BLaER1 treated with 17β-estradiol and CSF1 and Interleukin-3, amounts not matched to agents 10 nM and 100 nM (cell line): ENCODE results near the gene KLF6.

Experiments used
- H3K27ac ChIP-seq, 11 experiments: shearing (Covaris generic); formaldehyde crosslinking; 2 replicates each; pipeline ENCODE4 v1.8.1; 2022
- H3K27me3 ChIP-seq, 11 experiments: shearing (Covaris generic); formaldehyde crosslinking; 2 replicates each; pipeline ENCODE4 v1.8.1; 2022
- H3K36me3 ChIP-seq, 11 experiments: shearing (Covaris generic); formaldehyde crosslinking; 2 replicates each; pipeline ENCODE4 v1.8.1; 2022
- H3K4me1 ChIP-seq, 10 experiments: shearing (Covaris generic); formaldehyde crosslinking; 2 replicates each; pipeline ENCODE4 v1.8.1; 2022
- H3K4me2 ChIP-seq, 11 experiments: shearing (Covaris generic); formaldehyde crosslinking; 2 replicates each; pipeline ENCODE4 v1.8.1; 2022
- H3K4me3 ChIP-seq, 10 experiments: shearing (Covaris generic); formaldehyde crosslinking; 2 replicates each; pipeline ENCODE4 v1.8.1; 2022
- H3K9ac ChIP-seq, 11 experiments: shearing (Covaris generic); formaldehyde crosslinking; 2 replicates each; pipeline ENCODE4 v1.8.1; 2022
- H3K9me3 ChIP-seq, 11 experiments: shearing (Covaris generic); formaldehyde crosslinking; replicated peaks in 1 of 11; 2 replicates each; pipeline ENCODE4 v1.8.1; 2022
- H4K20me1 ChIP-seq, 11 experiments: shearing (Covaris generic); formaldehyde crosslinking; 2 replicates each; pipeline ENCODE4 v1.8.1; 2022
- Cebpa-rat ChIP-seq, 11 experiments: shearing (Covaris generic); IDR thresholded peaks; 2 replicates each; pipeline ENCODE4 v1.8.1; 2022

The KLF6 gene

GRCh38 chr10:3784510-3785250 lies at the start of gene KLF6:
TSS of gene KLF6 (minus strand) at chr10:3785209. CDS start at chr10:3785014, 195 bp downstream.
- H3K27me3 ChIP-seq = no peaks in the 10 kb centered on the region
- H3K4me2 ChIP-seq = peak within 1 kb of the TSS; percentile 86 to 99 (median 92)
- H4K20me1 ChIP-seq = peaks cover 31 to 53% (median 51%) of the 10 kb centered on the region in 11 experiments
- peaks cover 27 to 52% (median 31%) of the 10 kb centered on the region in 11 experiments for H3K36me3 ChIP-seq
- TF ChIP-seq Cebpa-rat (IDR thresholded peaks at IDR 0.05) = no peak
- H3K9me3 ChIP-seq = peaks cover 12 to 18% (median 13%) of the 10 kb centered on the region in 11 experiments
- H3K9ac ChIP-seq = peak within 1 kb of the TSS; percentile 99 to 100 (median 100)
- H3K4me1 ChIP-seq = peaks cover 15 to 43% (median 35%) of the 10 kb centered on the region in 10 experiments
- peak within 1 kb of the TSS; percentile 99 to 100 (median 100) for H3K27ac ChIP-seq
- H3K4me3 ChIP-seq = peak within 1 kb of the TSS; percentile 87 to 99 (median 94)

DNA sequence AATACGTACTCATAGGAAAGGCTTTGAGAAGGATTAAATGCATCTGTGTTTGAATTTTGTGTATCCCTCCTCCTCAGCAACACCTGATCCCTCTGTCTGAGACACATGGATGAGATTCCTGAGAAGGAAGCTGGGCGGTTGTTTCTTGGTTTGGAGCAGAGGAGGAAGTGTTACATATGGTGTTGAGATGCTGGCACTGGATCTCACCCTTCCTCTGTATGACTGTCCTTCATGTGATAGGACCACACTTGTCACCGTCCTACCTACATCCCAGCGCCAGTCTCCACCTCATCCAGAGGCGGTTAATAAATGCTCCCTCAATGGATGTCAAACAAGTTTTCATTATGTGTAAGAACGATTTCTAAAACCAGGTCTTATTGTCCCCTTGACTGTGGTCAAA lies 49.4 kb upstream of the KLF6 start:
- Histone ChIP-seq H3K4me3 (no peak overlapping the region), H3K9ac (no peak overlapping the region), H3K4me2 (peak overlapping the region in 2 of 11 experiments; percentile 2 to 20; a peak in 2 of 22 replicates), H4K20me1 (no peaks in the 10 kb centered on the region), H3K27ac (no peak overlapping the region), H3K4me1 (peaks cover 2 to 70% (median 5%) of the 10 kb centered on the region in 10 experiments; a peak in 18 of 20 replicates), H3K36me3 (no peaks in the 10 kb centered on the region), H3K27me3 (no peaks in the 10 kb centered on the region), H3K9me3 (no peaks in the 10 kb centered on the region)
- no peak for TF ChIP-seq Cebpa-rat (IDR thresholded peaks at IDR 0.05)

DNA sequence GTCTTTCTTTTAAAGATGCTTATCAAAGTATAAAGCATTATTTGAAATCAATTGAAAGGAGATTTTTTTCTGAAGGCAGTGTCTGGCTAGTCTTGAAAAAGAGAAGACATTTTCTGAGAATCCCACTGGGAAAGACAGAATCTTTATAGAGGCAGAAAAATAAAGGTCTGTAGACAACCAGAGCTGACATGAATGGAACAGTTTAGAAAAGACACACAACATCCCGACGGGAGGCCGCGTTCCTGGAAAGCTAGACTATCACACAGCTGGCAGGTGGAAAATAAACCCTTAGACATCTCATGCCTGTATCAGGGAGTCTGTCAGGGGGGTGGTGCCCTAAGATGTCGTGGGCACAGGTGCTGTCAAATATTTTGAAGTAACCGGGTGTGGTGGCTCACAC lies 48.0 kb upstream of the KLF6 start:
- Histone ChIP-seq H3K4me2 (0 out of 22 replicates have a peak overlapping the region, but pooled peaks of 2 of the 11 experiments have one; percentile 54 to 79), H4K20me1 (no peaks in the 10 kb centered on the region), H3K9me3 (no peaks in the 10 kb centered on the region), H3K27ac (no peak overlapping the region; a peak in 1 of 22 replicates), H3K4me3 (no peak overlapping the region), H3K9ac (no peak overlapping the region), H3K27me3 (no peaks in the 10 kb centered on the region), H3K4me1 (peaks cover 5 to 73% (median 17%) of the 10 kb centered on the region in 10 experiments; a peak in 19 of 20 replicates), H3K36me3 (no peaks in the 10 kb centered on the region)
- no peak for TF ChIP-seq Cebpa-rat (IDR thresholded peaks at IDR 0.05)

DNA sequence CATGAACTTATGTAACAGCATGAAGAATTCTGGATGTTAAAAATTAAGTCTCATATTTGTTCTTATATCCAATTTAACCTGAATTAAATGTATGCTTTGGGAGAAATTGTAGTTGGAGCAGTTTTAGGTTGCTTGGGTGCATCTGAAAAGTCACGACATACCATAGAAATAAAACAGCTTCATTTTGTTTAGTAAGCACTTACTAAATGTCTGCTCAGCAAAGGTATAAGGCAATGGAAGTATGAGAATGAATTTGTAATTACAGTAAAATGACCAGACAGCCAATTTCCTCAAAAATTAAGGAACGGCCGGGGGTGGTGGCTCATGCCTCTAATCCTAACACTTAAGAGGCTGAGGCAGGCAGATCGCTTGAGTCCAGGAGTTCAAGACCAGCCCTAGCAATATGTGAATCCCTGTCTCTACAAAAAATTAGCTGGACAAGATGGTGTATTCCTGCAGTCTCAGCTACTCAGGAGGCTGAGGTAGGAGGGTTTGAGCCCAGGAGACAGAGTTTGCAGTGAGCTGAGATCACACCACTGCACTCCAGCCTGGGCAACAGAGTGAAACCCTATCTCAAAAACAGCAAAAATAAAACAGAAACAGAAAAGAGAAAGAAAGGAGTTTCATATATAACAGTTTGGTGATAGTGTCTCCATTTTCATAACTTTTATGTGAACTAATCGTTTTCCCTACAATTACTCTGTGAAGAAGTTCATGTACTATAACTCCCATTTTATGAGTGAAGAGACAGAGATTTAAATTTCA lies 47.2 kb upstream of the KLF6 start:
- H3K4me2 ChIP-seq = peak overlapping the region in 3 of 11 experiments; percentile 22 to 79 (median 54); a peak in 5 of 22 replicates

GRCh38 chr10:3831608-3832007 lies 46.6 kb upstream of the KLF6 start:
- Histone ChIP-seq H3K27ac (no peak overlapping the region; a peak in 1 of 22 replicates), H3K4me2 (peak overlapping the region in 2 of 11 experiments; percentile 54 to 79; a peak in 2 of 22 replicates), H3K9ac (no peak overlapping the region), H3K9me3 (no peaks in the 10 kb centered on the region), H4K20me1 (no peaks in the 10 kb centered on the region), H3K36me3 (no peaks in the 10 kb centered on the region), H3K4me1 (peaks cover 5 to 73% (median 17%) of the 10 kb centered on the region in 10 experiments; a peak in 19 of 20 replicates), H3K27me3 (no peaks in the 10 kb centered on the region), H3K4me3 (no peak overlapping the region)
- TF ChIP-seq Cebpa-rat (IDR thresholded peaks at IDR 0.05) = no peak

More for the DNA sequence above, 47.2 kb upstream of the KLF6 start:
- TF ChIP-seq Cebpa-rat (IDR thresholded peaks at IDR 0.05) = no peak
- no peaks in the 10 kb centered on the region for H3K9me3 ChIP-seq
- H3K27me3 ChIP-seq = no peaks in the 10 kb centered on the region
- H3K36me3 ChIP-seq = no peaks in the 10 kb centered on the region
- H3K9ac ChIP-seq = no peak overlapping the region
- peaks cover 5 to 78% (median 17%) of the 10 kb centered on the region in 10 experiments; a peak in 19 of 20 replicates for H3K4me1 ChIP-seq
- H3K4me3 ChIP-seq = no peak overlapping the region
- peak overlapping the region in 1 of 11 experiments; percentile 10; a peak in 2 of 22 replicates for H3K27ac ChIP-seq
- H4K20me1 ChIP-seq = no peaks in the 10 kb centered on the region

- Histone ChIP-seq H3K4me1 (peaks cover 5 to 67% (median 16%) of the 10 kb centered on the region in 10 experiments; a peak in 19 of 20 replicates), H3K9me3 (no peaks in the 10 kb centered on the region), H3K27ac (no peak overlapping the region), H3K36me3 (no peaks in the 10 kb centered on the region), H3K4me2 (no peak overlapping the region), H3K4me3 (no peak overlapping the region), H3K9ac (no peak overlapping the region), H4K20me1 (no peaks in the 10 kb centered on the region), H3K27me3 (no peaks in the 10 kb centered on the region)
- no peak for TF ChIP-seq Cebpa-rat (IDR thresholded peaks at IDR 0.05)
Measured at GRCh38 chr10:3830946-3831345, 45.9 kb upstream of the KLF6 start.

GRCh38 chr10:3829156-3830050 lies 44.4 kb upstream of the KLF6 start:
- H4K20me1 ChIP-seq = no peaks in the 10 kb centered on the region
- no peaks in the 10 kb centered on the region for H3K9me3 ChIP-seq
- H3K27me3 ChIP-seq = no peaks in the 10 kb centered on the region
- peak overlapping the region; percentile 40 to 76 (median 62) for H3K4me2 ChIP-seq
- peak overlapping the region in 3 of 10 experiments; percentile 22 to 28 (median 26); a peak in 4 of 20 replicates for H3K4me3 ChIP-seq
- no peak for TF ChIP-seq Cebpa-rat (IDR thresholded peaks at IDR 0.05)
- peaks cover 5 to 53% (median 16%) of the 10 kb centered on the region in 10 experiments; a peak in 19 of 20 replicates for H3K4me1 ChIP-seq
- peak overlapping the region in 8 of 11 experiments; percentile 15 to 63 (median 40); a peak in 13 of 22 replicates for H3K9ac ChIP-seq
- H3K36me3 ChIP-seq = no peaks in the 10 kb centered on the region
- H3K27ac ChIP-seq = peak overlapping the region; percentile 52 to 77 (median 68)
